A673 (cell line): ENCODE data around the gene IGFBP3. TPM values are rescaled to one million over a fixed set of nuclear protein-coding genes. Genes with fewer than 3 reads are reported as not detected.
A peak's percentile ranks its signal among the peaks of the same experiment; 100 is the strongest.

Experiments
- BruUV-seq: library from RNA; stranded (reverse); fragments of 400-500 nt; replicated peaks from 2 replicates; lab custom pipeline; 2021; lab: Mats Ljungman, UMichigan
- CTCF ChIA-PET: fragments of 300-600 bp; sonication (Branson Sonifier 250); formaldehyde crosslinking; loops from one replicate; lab custom pipeline; 2022; ENCODE audit warnings: antibody characterized with exemption; lab: Charles Lee
- POLR2A ChIA-PET: fragments of 300-600 bp; sonication (Branson Sonifier 250); formaldehyde crosslinking; loops from one replicate; lab custom pipeline; 2022; ENCODE audit warnings: antibody characterized with exemption; ENCODE audit not compliant: low non-redundant PET; lab: Charles Lee
- DNase-seq: peaks from one replicate; pipeline ENCODE4 v3.0.0-alpha.2; 2015; ENCODE audit warnings: low spot score
- H3K27ac ChIP-seq: fragments of 200-600 bp; sonication (generic); 2 replicates; pipeline ENCODE4 v1.5.1; 2016; ENCODE audit warnings: mixed run types, low read depth, mild to moderate bottlenecking, mixed read lengths, antibody characterized with exemption, low read length; ENCODE audit not compliant: poor library complexity, severe bottlenecking
- H3K27me3 ChIP-seq: fragments of 200-600 bp; sonication (generic); replicated peaks from 2 replicates; pipeline ENCODE4 v1.6.1; 2017; ENCODE audit warnings: mixed run types, low read depth, mild to moderate bottlenecking, mixed read lengths, antibody characterized with exemption, low read length; ENCODE audit not compliant: insufficient read depth, poor library complexity
- H3K36me3 ChIP-seq: fragments of 200-600 bp; sonication (generic); 2 replicates; pipeline ENCODE4 v1.6.1; 2016; ENCODE audit warnings: mixed run types, mild to moderate bottlenecking, mixed read lengths, antibody characterized with exemption, low read length; ENCODE audit not compliant: insufficient read depth, poor library complexity, severe bottlenecking
- H3K4me1 ChIP-seq: fragments of 200-600 bp; sonication (generic); 2 replicates; pipeline ENCODE4 v1.6.1; 2017; ENCODE audit warnings: mixed run types, mild to moderate bottlenecking, mixed read lengths, antibody characterized with exemption, low read length; ENCODE audit not compliant: insufficient read depth, poor library complexity, severe bottlenecking
- H3K4me3 ChIP-seq: fragments of 200-600 bp; sonication (generic); 2 replicates; pipeline ENCODE4 v1.5.1; 2016; ENCODE audit warnings: low read depth, mixed run types, mild to moderate bottlenecking, mixed read lengths, low read length; ENCODE audit not compliant: poor library complexity, severe bottlenecking
- H3K9me3 ChIP-seq: fragments of 200-600 bp; sonication (generic); 2 replicates; pipeline ENCODE4 v1.6.1; 2016; ENCODE audit warnings: mixed run types, low read depth, mild to moderate bottlenecking, mixed read lengths, antibody characterized with exemption, low read length; ENCODE audit not compliant: poor library complexity, severe bottlenecking
- CTCF ChIP-seq: fragments of 300-800, 200-600 bp; sonication (generic); conservative IDR thresholded peaks from 2 replicates; pipeline ENCODE4 v1.5.1; 2017; ENCODE audit warnings: low read depth, mild to moderate bottlenecking, antibody characterized with exemption, low read length, moderate library complexity, mixed read lengths
- EZH2 ChIP-seq: fragments of 200-600 bp; sonication (generic); IDR thresholded peaks from 2 replicates; pipeline ENCODE4 v1.6.1; 2017; ENCODE audit warnings: borderline replicate concordance, low read depth, mild to moderate bottlenecking, mixed read lengths, antibody characterized with exemption, low read length; ENCODE audit not compliant: poor library complexity, severe bottlenecking
- intact Hi-C: fragments of 100-400 bp; cut with micrococcal nuclease; formaldehyde crosslinking; loops from one replicate; pipeline ENCODE4 v1.10.0; 2022; ENCODE audit not compliant: unreplicated experiment
- total RNA-seq: library from RNA; stranded (reverse); gene quantifications from 2 replicates; pipeline ENCODE4 v1.2.3, GENCODE V29; 2021

Gene IGFBP3
- total RNA-seq, 1 experiment from 2014 or later, result 1.1 TPM

- peaks cover 5% of the 10 kb centered on the region for H3K4me1 ChIP-seq
- H3K4me3 ChIP-seq, result no peak overlapping the region
- BruUV-seq, result no TSS peak
- H3K27me3 ChIP-seq, result peaks cover 69% of the 10 kb centered on the region
- intact Hi-C loops, result loop anchor here (2.0 to 10.0 kb wide), 5 partner anchors 429 to 1332 kb away; no protein-coding TSS in a partner anchor
- no peaks in the 10 kb centered on the region for H3K36me3 ChIP-seq
- TF ChIP-seq CTCF (peak; percentile 94), EZH2 (no peak)
- DNase-seq, result peak; percentile 72
- no peaks in the 10 kb centered on the region for H3K9me3 ChIP-seq
- CTCF ChIA-PET, result interaction anchor here (1.0 to 1.9 kb wide), 2 partner anchors 276 to 1178 kb away, joined by 3 to 6 read pairs; no protein-coding TSS in a partner anchor
- H3K27ac ChIP-seq, result no peak overlapping the region
- POLR2A ChIA-PET, result no interaction called here
Measured at GRCh38 chr7:45923290-45923689, 2.2 kb upstream of the IGFBP3 start.

GRCh38 chr7:45922810-45923209, 1.7 kb upstream of the IGFBP3 start:
- peaks cover 5% of the 10 kb centered on the region for H3K4me1 ChIP-seq
- TF ChIP-seq EZH2, result no peak
- no peak for TF ChIP-seq CTCF
- no peaks in the 10 kb centered on the region for H3K9me3 ChIP-seq
- intact Hi-C loops, result loop anchor here (2.0 to 10.0 kb wide), 5 partner anchors 429 to 1332 kb away; no protein-coding TSS in a partner anchor
- no peak overlapping the region for H3K4me3 ChIP-seq
- peaks cover 71% of the 10 kb centered on the region for H3K27me3 ChIP-seq
- ChIA-PET CTCF (interaction anchor here (1.0 to 1.9 kb wide), 2 partner anchors 276 to 1178 kb away, joined by 3 to 6 read pairs; no protein-coding TSS in a partner anchor), POLR2A (no interaction called here)
- no peak overlapping the region for H3K27ac ChIP-seq
- no TSS peak for BruUV-seq
- peak; percentile 8 for DNase-seq
- no peaks in the 10 kb centered on the region for H3K36me3 ChIP-seq

GRCh38 chr7:45921699-45922519, 837 bp upstream of the IGFBP3 start:
- Histone ChIP-seq H3K36me3 (no peaks in the 10 kb centered on the region), H3K4me1 (peaks cover 5% of the 10 kb centered on the region), H3K27ac (no peak overlapping the region), H3K9me3 (no peaks in the 10 kb centered on the region), H3K4me3 (no peak overlapping the region), H3K27me3 (peaks cover 78% of the 10 kb centered on the region)
- CTCF ChIA-PET, result interaction anchor here (1.9 kb wide), 1 partner anchor 1179 kb away, joined by 6 read pairs; no protein-coding TSS in a partner anchor
- TF ChIP-seq EZH2, result peak; percentile 74
- peak; percentile 75 for TF ChIP-seq CTCF
- POLR2A ChIA-PET, result no interaction called here
- intact Hi-C loops, result loop anchor here (2.0 to 10.0 kb wide), 5 partner anchors 430 to 1333 kb away; no protein-coding TSS in a partner anchor
- peak; percentile 65 for DNase-seq
- no TSS peak for BruUV-seq
